ENCODE measurements around the gene ARHGAP10. TPM values are rescaled to one million over a fixed set of nuclear protein-coding genes. Genes with fewer than 3 reads are reported as not detected.

The ARHGAP10 gene
- total and polyA plus RNA-seq, 2 donors from 2014 or later = 13.4 to 20.3 TPM

GRCh38 chr4:147732518-147733235 lies 789 bp downstream of the ARHGAP10 start:
- no peaks in the 10 kb centered on the region for H3K27me3 ChIP-seq (ENCODE audit: control insufficient read depth, insufficient read depth, low read length)
- no peaks in the 10 kb centered on the region for H3K9me3 ChIP-seq (ENCODE audit: control insufficient read depth in 2 of 3, insufficient read depth in 1 of 3, low read length in 3 of 3)
- peaks cover 3 to 7% (median 6%) of the 10 kb centered on the region in 3 donors for H3K4me1 ChIP-seq (ENCODE audit: control insufficient read depth in 2 of 3, insufficient read depth in 2 of 3, low read depth in 1 of 3, low read length in 3 of 3)
- TF ChIP-seq CTCF (IDR thresholded peaks at IDR 0.05; ENCODE audit: borderline replicate concordance, extremely low read depth, insufficient read depth) = no peak
- no peaks in the 10 kb centered on the region for H3K36me3 ChIP-seq (ENCODE audit: control insufficient read depth in 2 of 3, insufficient read depth in 3 of 3, low read length in 3 of 3)
- H3K27ac ChIP-seq (ENCODE audit: low read depth in 2 of 2, low read length in 2 of 2) = peak overlapping the region; percentile 87 to 91
- peak overlapping the region; percentile 84 to 85 (median 85) for H3K4me3 ChIP-seq (ENCODE audit: low read length in 3 of 3)
- intact Hi-C loops (cut with DNase I) = no loop called here
- FAIRE-seq (no peak), DNase-seq (peak; percentile 80 to 90 (median 85))
- H3K9ac ChIP-seq (ENCODE audit: low read length in 3 of 3) = peak overlapping the region; percentile 65 to 84 (median 71)

- DNase-seq (peak in 1 of 5 donors; percentile 37), FAIRE-seq (no peak)
- H3K9me3 ChIP-seq (ENCODE audit: control insufficient read depth in 2 of 3, insufficient read depth in 1 of 3, low read length in 3 of 3) = no peaks in the 10 kb centered on the region
- H3K4me1 ChIP-seq (ENCODE audit: control insufficient read depth in 2 of 3, insufficient read depth in 2 of 3, low read depth in 1 of 3, low read length in 3 of 3) = peaks cover 3 to 7% (median 6%) of the 10 kb centered on the region in 3 donors
- H3K9ac ChIP-seq (ENCODE audit: low read length in 3 of 3) = no peak overlapping the region
- H3K27ac ChIP-seq (ENCODE audit: low read depth in 2 of 2, low read length in 2 of 2) = peak overlapping the region in 1 of 2 donors; percentile 33
- intact Hi-C loops (cut with DNase I) = no loop called here
- H3K4me3 ChIP-seq (ENCODE audit: low read length in 3 of 3) = peak overlapping the region; percentile 18 to 85 (median 85)
- H3K27me3 ChIP-seq (ENCODE audit: control insufficient read depth, insufficient read depth, low read length) = no peaks in the 10 kb centered on the region
- no peaks in the 10 kb centered on the region for H3K36me3 ChIP-seq (ENCODE audit: control insufficient read depth in 2 of 3, insufficient read depth in 3 of 3, low read length in 3 of 3)
- TF ChIP-seq CTCF (IDR thresholded peaks at IDR 0.05; ENCODE audit: borderline replicate concordance, extremely low read depth, insufficient read depth) = no peak
These were observed 1.9 kb downstream of the ARHGAP10 start for GRCh38 chr4:147733716-147734344.

- Histone ChIP-seq H3K36me3 (ENCODE audit: control insufficient read depth in 2 of 3, insufficient read depth in 3 of 3, low read length in 3 of 3) (no peaks in the 10 kb centered on the region), H3K9ac (ENCODE audit: low read length in 3 of 3) (no peak overlapping the region), H3K4me1 (ENCODE audit: control insufficient read depth in 2 of 3, insufficient read depth in 2 of 3, low read depth in 1 of 3, low read length in 3 of 3) (peaks cover 3 to 7% (median 6%) of the 10 kb centered on the region in 3 donors), H3K4me3 (ENCODE audit: low read length in 3 of 3) (peak overlapping the region in 2 of 3 donors; percentile 85), H3K27me3 (ENCODE audit: control insufficient read depth, insufficient read depth, low read length) (no peaks in the 10 kb centered on the region), H3K9me3 (ENCODE audit: control insufficient read depth in 2 of 3, insufficient read depth in 1 of 3, low read length in 3 of 3) (no peaks in the 10 kb centered on the region), H3K27ac (ENCODE audit: low read depth in 2 of 2, low read length in 2 of 2) (peak overlapping the region in 1 of 2 donors; percentile 33)
- DNase-seq = no peak
- intact Hi-C loops (cut with DNase I) = no loop called here
- no peak for TF ChIP-seq CTCF (IDR thresholded peaks at IDR 0.05; ENCODE audit: borderline replicate concordance, extremely low read depth, insufficient read depth)
- no peak for FAIRE-seq
These were observed 2.6 kb downstream of the ARHGAP10 start for GRCh38 chr4:147734496-147734895.

Measured in kidney (tissue), 14 donors.